Skeletal muscle cell (primary cell): Measurements from ENCODE around the gene SPX.

Experiments
- DNase-seq: peaks from one replicate; pipeline ENCODE4 v3.0.0-alpha.2; 2010; ENCODE audit warnings: low read depth
- H3K4me3 ChIP-seq: 2 replicates; pipeline ENCODE4 v1.5.1; 2011; ENCODE audit warnings: low read depth, mild to moderate bottlenecking, control low read depth, low read length, moderate library complexity

Gene SPX

DNA sequence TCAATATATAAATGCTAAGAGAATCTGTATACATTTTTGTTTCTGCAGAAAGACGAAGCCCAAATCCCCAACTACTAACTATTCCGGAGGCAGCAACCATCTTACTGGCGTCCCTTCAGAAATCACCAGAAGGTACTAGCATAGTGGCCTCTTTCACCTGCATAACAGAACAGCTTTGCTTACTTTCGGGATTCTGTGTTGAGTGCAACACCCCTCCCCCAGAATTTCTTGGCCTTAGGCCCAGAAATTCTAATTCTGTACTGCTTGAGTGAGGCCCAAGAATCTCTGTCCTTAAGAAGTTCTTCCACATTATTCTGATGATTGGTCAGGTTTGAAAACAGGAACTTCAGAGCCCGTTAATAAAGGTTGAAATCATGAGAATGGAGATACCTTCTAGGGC lies 2.9 kb downstream of the SPX start:
- DNase-seq, result no peak
- H3K4me3 ChIP-seq, result no peak overlapping the region

DNA sequence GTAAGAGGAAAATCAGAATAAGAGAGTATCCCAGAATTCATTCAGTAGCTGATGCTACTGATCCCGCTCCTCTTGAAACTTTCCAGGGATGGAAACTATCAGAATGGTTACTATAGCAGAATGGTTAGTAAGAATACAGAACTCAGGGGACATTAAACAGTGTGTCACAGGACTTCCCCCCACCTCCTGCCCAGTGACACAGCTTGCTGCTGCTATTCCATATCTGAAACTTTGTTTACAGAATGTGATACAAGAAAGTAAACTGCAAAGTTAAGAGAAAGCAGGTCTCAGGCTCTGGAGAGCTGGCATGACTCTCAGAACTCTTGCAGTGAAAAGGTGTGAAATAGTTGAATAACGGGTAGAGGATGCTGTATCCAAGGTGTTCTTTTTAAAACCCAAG lies 3.4 kb downstream of the SPX start:
- DNase-seq, result no peak
- H3K4me3 ChIP-seq, result no peak overlapping the region

DNA sequence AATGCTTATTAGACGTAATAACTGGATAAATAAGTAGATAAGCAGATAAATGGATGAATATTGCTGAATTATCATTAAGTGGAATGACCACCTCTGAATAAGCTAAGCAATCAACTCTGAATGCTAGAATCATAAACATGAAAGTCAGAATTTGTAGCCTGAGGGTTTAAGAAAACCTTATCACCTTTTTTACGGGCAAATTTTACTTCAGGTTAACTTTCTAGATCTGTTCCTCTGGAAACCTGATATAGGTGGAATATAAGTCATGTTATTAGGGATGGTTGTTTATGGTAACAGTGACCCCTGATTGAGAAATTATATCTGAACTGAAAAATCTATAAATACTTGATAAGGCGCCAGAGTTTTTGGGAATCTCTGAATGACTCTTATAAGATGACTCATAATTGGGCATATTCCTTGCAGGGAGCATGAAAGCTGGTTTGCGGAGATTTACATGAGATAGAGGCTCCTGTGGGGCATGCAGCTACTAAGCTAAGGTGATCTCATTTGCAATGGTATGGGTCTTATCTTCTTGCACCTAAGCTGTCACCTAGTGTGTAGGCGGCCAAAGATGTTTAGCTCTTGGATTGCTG lies 12.1 kb downstream of the SPX start:
- DNase-seq, result no peak

DNA sequence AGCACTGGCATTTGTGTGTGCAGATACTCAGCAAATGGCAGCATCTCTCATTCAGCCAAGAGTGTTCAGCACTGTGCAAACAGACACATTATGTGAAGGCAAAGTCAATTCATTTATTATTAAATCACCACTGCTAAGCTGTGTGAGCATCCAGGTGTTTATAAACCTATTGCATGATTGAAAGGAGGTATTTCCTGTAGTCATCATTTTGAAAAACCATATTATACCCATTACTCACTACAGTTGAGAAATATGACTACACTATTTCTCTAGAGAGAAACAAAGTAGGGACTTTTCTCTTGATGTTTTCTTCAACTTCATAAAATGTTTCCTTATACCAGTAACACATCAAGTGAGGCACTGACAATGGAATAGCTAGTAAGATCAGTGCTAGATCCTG lies 13.7 kb downstream of the SPX start:
- no peak for DNase-seq
- no peak overlapping the region for H3K4me3 ChIP-seq

More for the DNA sequence above, 12.1 kb downstream of the SPX start:
- no peak overlapping the region for H3K4me3 ChIP-seq

DNA sequence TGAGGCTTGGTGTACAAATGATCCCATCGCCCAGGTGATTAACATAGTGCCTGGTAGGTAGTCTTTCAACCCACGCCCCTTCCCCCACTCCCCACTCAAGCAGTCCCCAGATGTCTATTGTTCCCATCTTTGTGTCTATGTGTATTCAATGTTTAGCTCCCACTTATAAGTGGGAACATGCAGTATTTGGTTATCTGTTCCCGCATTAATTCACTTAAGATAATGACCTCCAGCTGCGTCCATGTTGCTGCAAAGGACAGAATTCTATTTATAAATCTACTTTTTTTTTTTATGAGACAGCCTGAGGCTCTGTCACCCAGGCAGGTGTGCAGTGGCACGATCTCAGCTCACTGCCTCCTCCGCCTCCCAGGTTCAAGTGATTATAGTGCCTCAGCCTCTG lies 15.7 kb downstream of the SPX start:
- DNase-seq, result no peak
- no peak overlapping the region for H3K4me3 ChIP-seq

DNA sequence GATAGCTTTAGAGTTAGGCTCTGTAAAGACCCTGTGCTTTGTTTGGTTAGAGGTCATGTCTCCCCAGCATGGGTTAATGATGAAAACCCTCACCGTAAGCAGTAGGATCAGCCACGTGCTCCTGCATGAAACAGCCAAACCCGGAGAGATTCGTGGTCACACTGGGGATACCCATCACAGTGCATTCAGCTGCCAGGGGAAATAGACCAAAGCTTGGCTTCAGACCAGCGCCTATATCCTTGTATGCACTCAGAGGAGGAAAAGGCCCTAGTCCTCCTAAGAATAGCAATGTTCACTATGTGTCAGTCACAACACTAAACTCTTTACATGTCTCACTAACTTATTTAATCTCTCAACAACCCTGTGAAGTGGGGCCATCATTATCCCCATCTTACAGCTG lies 16.3 kb downstream of the SPX start:
- H3K4me3 ChIP-seq, result no peak overlapping the region
- no peak for DNase-seq

DNA sequence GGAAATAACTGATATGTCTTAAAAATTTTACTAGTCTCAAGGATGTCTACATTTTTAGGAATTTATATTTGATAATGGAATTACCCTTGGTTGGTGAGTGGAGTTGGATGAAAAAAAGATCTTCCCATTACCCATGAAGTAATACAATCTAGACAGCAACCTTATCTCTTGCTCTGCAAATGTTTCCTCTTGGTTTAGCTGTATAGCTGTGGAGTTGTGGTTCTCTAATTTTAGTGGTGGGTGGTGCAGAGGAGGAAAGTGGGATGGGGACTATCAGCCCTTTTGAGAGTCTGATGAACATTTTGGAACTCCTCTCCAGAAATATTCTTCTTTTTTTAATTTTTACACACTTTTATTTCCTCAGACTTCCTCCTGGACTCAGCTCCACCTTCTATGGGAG lies 17.1 kb downstream of the SPX start:
- no peak overlapping the region for H3K4me3 ChIP-seq
- DNase-seq, result no peak

DNA sequence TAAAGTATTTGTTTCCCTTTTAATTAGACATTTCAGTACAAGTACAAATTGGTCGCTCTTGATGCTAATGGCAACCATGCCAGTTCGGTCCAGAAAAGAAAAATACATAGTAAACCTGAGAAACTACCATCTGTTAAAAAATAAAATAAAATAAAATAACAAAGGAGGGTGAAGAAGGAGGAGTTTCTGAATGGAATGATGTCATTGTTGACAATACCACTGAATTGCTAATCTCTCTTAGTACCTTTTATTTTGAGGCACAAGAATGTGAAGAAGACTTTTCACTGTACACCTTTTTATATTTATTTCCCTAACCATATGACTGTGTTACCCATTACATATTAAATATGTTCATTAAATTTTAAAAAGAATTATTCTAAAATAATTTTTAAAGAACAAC lies 19.5 kb downstream of the SPX start:
- no peak overlapping the region for H3K4me3 ChIP-seq
- no peak for DNase-seq

DNA sequence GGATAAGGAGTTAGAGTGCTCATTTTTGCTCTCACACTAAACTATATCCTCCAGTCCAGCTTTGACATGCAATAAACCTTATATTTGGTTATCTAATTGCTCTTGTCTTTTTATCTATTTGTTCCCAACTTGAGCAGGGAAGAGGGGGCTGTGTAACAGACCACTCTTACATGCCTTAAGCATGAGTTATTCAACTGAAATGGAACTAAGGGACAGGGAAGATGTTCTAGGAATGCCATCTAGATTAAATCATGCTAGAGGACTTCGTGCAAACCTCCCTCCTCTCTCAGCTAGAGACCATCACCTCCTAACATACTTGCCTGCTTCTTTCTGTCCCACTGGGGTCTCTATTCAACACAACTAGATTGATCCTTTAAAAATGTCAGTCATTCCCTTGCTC lies 20.6 kb downstream of the SPX start:
- no peak for DNase-seq
- no peak overlapping the region for H3K4me3 ChIP-seq

DNA sequence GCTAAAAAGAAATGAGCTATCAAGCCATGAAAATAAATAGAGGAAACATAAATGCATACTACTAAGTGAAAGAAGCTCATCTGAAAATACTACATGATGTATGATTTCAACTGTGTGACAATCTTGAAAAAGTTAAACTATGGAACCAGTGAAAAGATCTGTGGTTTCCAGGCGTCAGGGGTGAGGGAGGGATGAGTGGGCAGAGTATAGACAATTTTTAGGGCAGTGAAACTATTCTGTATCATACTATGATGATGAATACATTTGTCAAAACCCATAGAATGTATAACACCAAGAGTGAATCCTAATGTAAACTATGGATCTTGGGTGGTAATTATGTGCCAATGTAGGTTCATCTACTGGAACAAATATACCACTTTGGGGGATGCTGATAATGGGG lies 21.3 kb downstream of the SPX start:
- H3K4me3 ChIP-seq, result no peak overlapping the region
- no peak for DNase-seq

DNA sequence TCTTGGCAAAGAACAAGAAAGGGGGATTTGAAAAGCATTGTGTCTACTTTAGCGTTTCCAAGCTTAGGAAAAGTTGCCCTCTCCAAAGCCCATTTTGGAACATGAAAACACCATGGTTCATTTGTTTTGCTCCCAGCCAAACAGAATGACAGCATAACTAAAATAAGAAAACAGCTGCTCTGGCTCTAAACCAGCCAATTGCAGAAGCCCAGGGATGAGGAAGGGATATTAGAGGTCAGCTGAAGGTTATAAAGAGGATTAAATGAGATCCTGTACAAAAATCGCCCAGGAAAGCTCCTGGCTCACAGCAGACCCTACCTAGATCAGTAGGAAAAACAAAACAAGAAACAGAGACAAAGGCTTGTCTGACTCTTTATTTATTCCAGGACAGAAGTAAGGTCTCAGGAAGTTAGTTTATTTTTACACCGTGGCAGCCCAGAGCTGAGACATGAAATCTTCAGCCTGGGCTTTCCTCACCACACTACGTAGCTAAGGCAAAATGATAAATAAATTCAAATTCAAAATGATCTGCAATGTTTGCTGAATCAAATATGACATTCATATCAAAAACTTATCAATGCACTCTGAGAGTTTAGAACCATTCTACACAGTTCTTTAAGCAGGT lies 25.9 kb downstream of the SPX start:
- no peak for DNase-seq
- H3K4me3 ChIP-seq, result no peak overlapping the region

DNA sequence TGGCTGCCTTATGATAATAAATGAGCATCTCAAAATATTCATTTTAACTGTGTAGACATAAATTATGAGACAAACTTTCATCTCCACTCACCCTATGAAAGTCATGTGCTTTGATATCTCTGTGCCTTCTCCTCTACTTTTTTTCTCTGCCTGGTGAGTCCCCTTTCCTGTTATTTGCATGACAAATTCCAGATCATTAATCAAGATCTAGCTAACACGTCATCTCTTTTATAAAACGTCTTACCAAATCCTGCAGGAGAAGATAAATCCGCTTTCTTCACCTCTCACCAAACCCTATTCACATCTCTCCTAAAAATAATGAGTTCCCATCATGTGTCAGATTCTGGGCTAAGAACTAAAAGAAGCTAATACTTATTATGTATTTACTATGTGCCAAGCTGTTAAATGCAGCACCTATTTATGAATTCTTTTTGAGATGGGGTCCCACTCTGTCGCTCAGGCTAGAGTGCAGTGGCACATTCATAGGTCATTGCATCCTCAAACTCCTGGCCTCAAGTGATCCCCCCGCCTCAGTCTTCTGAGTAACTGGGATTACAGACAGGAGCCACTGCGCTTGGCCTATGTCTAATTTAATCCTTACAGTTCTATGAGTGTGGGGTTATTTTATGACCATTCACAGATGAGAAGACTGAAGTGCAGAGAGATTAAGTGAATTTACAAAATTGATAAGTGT lies 26.7 kb downstream of the SPX start:
- H3K4me3 ChIP-seq, result no peak overlapping the region
- DNase-seq, result no peak

DNA sequence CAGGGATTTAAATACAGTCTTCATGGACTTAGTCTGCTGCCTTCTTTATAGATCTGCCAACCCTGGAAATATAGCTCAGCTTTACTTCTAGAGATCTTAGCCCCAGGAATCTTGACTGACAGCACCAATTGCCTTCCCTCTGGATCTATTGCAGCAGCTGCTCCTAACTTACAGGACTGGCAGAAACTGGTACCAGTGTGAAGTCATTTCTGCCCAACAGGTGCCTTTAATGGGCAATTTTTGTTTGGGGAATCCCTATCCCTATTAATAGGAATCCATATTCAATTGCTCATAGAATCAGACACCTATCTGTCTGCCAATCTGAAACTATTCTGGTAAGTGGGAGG lies 27.2 kb downstream of the SPX start:
- no peak overlapping the region for H3K4me3 ChIP-seq
- DNase-seq, result peak; percentile 35

DNA sequence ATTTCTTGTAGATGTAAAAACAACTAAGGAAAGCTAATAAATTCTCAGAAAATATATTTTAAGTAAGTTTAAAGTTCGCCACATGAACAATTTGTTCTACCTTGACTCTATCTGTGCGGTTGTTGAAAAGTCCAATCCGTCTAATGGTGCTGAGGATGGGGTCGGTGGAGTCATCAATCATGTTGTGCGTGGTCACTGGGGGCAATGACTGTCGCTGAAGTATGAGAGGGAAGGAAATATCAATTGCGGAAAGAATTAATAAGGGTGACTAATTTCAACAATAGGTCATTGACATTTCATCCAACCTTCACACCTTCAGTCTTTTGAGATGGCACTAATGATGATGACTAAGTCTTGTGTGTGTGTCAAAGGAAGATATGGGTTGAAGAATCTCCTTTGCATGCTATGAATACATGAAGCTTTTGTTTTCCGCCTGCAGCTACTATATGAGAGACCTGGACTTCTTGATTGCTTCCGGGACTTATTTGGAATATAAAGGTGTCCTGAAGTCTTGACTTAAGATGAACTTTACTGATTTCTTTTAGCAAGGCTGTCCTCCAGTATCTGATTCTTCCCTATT lies 32.1 kb downstream of the SPX start:
- no peak overlapping the region for H3K4me3 ChIP-seq
- DNase-seq, result no peak

DNA sequence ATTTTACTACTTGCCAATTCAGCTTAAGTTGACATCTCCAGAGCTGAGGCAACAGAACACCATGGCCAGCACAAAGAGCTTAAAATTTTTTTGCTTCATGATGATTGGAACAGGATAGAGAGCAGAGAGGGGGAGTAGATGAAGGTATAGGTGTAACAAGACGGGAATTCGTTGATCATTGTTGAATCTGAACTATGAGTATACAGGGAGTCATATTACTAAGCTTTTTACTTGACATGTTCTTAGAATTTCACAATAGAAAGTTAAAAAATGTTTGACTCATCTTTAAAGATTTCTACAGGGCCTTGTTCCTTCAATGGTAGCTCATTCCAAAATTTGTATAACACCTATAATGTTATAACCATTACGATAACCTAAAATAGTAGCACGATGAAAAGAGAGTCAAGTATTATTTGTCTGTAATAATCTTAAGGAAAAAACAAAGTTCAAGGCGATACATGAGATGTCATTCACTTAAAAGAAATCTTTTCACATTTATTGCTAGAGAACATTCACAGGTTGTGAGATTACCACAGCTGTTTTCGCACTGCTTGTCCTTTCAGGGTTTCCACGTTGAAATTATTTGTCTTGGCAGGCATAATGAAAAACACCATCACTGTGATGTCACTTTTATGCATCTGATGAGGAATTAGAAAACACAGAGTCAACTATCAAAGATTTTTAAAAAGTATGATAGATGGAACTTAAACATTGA lies 33.9 kb downstream of the SPX start:
- peak; percentile 62 for DNase-seq
- no peak overlapping the region for H3K4me3 ChIP-seq

DNA sequence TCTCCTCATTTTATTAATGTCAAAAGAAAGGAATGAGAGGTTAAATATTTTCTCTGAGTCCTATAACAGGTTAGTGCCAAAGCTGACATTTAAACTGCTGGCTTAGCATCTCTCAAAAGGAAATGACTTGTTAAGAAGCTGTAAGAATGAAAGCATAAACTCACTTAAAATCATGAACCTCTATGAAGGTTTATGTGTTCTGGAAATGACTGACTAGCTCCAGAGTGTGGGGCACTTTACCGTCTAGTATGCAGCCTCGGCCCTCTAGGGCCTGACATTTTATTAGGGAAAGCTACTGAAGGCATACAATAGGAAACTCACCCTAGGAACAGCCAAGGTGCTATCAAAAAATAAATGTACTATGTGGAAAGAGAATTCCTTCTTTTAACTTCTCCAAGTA lies 35.1 kb downstream of the SPX start:
- H3K4me3 ChIP-seq, result no peak overlapping the region
- no peak for DNase-seq

DNA sequence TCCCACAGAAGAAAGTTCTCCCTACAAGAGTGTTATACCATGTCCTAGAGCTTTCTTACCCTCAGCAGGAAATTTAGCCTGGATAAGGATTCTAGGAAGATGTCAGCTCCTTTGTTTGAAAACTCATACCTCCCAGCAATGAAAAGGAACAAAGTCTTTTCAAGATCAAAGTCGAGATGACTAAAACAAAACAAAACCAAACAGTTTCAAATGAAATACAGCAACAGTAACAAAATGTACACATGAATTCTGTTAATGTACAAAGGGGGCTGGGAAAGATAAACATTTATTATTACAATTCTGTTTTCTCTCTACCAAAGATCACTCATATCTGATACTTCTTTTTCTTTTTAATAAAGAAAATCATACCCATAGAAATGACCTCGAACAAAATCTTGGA lies 36.8 kb downstream of the SPX start:
- no peak for DNase-seq
- no peak overlapping the region for H3K4me3 ChIP-seq

DNA sequence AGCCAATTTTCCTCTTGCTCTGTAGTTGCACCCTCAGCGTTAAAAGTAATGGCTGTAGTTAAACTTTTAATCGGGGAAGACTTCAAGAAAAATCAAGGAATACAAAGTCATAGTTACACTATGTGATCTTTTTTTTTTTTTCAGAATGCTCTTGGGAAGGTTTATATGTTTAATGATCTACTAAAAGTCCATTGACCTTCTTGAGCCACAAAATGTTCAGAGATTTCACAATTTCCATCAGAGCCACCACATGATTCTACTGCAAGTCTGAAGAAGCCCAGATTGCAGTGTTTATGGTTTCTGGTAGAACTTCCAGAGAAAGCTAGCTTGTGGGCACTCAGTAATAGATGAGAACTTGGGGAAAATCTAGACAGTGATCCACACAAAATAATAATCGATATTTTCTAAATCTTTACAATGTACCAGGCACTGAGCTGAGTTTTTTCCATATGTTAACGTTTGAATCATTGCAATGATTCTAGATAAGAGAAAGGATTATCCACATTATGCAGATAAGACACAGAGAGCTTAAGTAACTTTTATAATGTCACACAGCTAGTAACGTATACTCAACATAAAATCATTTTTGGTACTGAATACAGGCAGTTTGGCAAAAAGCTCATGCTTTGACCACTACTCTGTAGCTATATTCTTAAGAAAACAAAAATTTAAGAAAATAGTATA lies 40.3 kb downstream of the SPX start:
- DNase-seq, result peak; percentile 36
- H3K4me3 ChIP-seq, result no peak overlapping the region

DNA sequence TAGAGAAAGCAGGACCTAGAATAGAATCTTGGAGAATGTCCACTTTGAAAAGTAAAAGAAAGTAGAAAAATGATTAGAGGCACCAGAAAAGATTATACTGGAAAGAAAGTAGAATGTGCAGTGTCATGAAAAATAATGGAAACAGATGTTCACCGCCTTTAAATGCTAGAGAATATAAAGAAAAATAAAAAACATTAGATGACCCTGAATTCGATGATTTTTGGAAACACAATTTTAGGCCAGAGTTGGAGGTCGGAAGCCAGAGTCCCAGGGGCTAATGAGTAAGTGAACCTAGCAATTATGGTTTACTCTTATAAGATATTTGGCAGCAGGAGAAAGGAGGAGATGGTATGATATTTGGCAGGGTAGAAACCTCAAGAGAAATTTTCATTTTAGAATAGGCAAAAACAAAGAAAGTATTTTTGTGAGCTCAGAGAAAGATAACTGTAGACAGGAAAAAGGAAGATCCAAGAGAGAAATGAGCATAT lies 40.9 kb downstream of the SPX start:
- no peak for DNase-seq
- no peak overlapping the region for H3K4me3 ChIP-seq

DNA sequence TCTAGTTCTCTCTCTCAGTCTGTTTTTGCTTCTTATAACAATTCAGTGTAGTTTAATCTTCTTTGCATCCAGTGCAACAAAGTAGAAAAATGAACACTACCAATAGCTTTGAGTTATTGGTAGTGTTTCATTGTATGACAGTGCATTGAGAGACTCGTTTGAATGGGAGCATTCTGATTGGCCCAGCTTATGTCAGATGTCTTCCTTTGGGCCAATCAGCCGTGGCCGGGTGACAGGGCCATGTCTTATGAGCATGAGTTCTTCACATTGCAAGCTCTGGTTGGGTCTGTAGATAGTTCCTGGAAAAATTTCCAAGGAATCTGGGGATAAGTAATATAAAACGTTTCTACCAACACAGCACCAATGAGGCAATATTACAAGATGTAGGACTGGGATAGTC lies 42.0 kb downstream of the SPX start:
- no peak for DNase-seq
- no peak overlapping the region for H3K4me3 ChIP-seq
